ACC112 (cell line): ENCODE measurements around the gene KCNIP4.

Source experiments
- H2AFZ ChIP-seq: fragments of 200-600 bp; sonication (generic); one replicate; pipeline ENCODE4 v1.6.0; 2017; ENCODE audit warnings: antibody characterized with exemption, low read length; ENCODE audit not compliant: unreplicated experiment
- H3K27ac ChIP-seq: fragments of 200-600 bp; sonication (generic); 2 replicates; pipeline ENCODE4 v1.5.1; 2014; ENCODE audit warnings: low read depth, mild to moderate bottlenecking, antibody characterized with exemption, low read length, moderate library complexity
- H3K27me3 ChIP-seq: fragments of 200-600 bp; sonication (generic); 2 replicates; pipeline ENCODE4 v1.6.1; 2014; ENCODE audit warnings: mild to moderate bottlenecking, antibody characterized with exemption, low read length, moderate library complexity, mixed read lengths; ENCODE audit not compliant: insufficient read depth
- H3K36me3 ChIP-seq: fragments of 200-600 bp; sonication (generic); 2 replicates; pipeline ENCODE4 v1.6.1; 2016; ENCODE audit warnings: mild to moderate bottlenecking, antibody characterized with exemption, low read length, moderate library complexity, mixed read lengths; ENCODE audit not compliant: insufficient read depth
- H3K4me1 ChIP-seq: fragments of 200-600 bp; sonication (generic); one replicate; pipeline ENCODE4 v1.6.1; 2016; ENCODE audit warnings: low read length, mixed read lengths; ENCODE audit not compliant: insufficient read depth, unreplicated experiment, control insufficient read depth
- H3K4me3 ChIP-seq: fragments of 200-600 bp; sonication (generic); 2 replicates; pipeline ENCODE4 v1.5.1; 2014; ENCODE audit warnings: mild to moderate bottlenecking, low read depth, low read length
- H3K79me2 ChIP-seq: fragments of 200-600 bp; sonication (generic); one replicate; pipeline ENCODE4 v1.6.0; 2016; ENCODE audit warnings: low read length; ENCODE audit not compliant: control insufficient read depth, unreplicated experiment, insufficient read depth

Gene KCNIP4

GRCh38 chr4:21041708-21042107 is 906.9 kb downstream of the KCNIP4 start:
- Histone ChIP-seq H3K27ac (no peak overlapping the region), H3K4me3 (no peak overlapping the region), H3K79me2 (no peaks in the 10 kb centered on the region), H3K36me3 (no peaks in the 10 kb centered on the region), H2AFZ (no peak overlapping the region), H3K27me3 (no peaks in the 10 kb centered on the region), H3K4me1 (no peaks in the 10 kb centered on the region)

- Histone ChIP-seq H3K36me3 (no peaks in the 10 kb centered on the region), H3K4me1 (no peaks in the 10 kb centered on the region), H3K27ac (no peak overlapping the region), H3K4me3 (no peak overlapping the region), H2AFZ (no peak overlapping the region), H3K79me2 (no peaks in the 10 kb centered on the region), H3K27me3 (no peaks in the 10 kb centered on the region)
These were observed 913.8 kb downstream of the KCNIP4 start for GRCh38 chr4:21034728-21035127.

GRCh38 chr4:21032089-21032645 is 916.4 kb downstream of the KCNIP4 start:
- Histone ChIP-seq H3K27me3 (no peaks in the 10 kb centered on the region), H2AFZ (no peak overlapping the region), H3K36me3 (no peaks in the 10 kb centered on the region), H3K27ac (no peak overlapping the region), H3K79me2 (no peaks in the 10 kb centered on the region), H3K4me1 (no peaks in the 10 kb centered on the region), H3K4me3 (no peak overlapping the region)

- H3K36me3 ChIP-seq = no peaks in the 10 kb centered on the region
- no peaks in the 10 kb centered on the region for H3K79me2 ChIP-seq
- H3K4me3 ChIP-seq = no peak overlapping the region
- no peaks in the 10 kb centered on the region for H3K4me1 ChIP-seq
- H2AFZ ChIP-seq = no peak overlapping the region
- no peak overlapping the region for H3K27ac ChIP-seq
- no peaks in the 10 kb centered on the region for H3K27me3 ChIP-seq
These were observed 929.8 kb downstream of the KCNIP4 start for GRCh38 chr4:21018817-21019216.

GRCh38 chr4:21013501-21013900 is 935.1 kb downstream of the KCNIP4 start:
- Histone ChIP-seq H2AFZ (no peak overlapping the region), H3K27ac (no peak overlapping the region)

GRCh38 chr4:21012851-21013331 is 935.7 kb downstream of the KCNIP4 start:
- Histone ChIP-seq H3K4me1 (no peaks in the 10 kb centered on the region), H3K27ac (no peak overlapping the region)

More at GRCh38 chr4:21013501-21013900, 935.1 kb downstream of the KCNIP4 start:
- Histone ChIP-seq H3K4me1 (no peaks in the 10 kb centered on the region), H3K79me2 (no peaks in the 10 kb centered on the region), H3K36me3 (no peaks in the 10 kb centered on the region), H3K27me3 (no peaks in the 10 kb centered on the region), H3K4me3 (no peak overlapping the region)

GRCh38 chr4:21011106-21011505 is 937.5 kb downstream of the KCNIP4 start:
- no peaks in the 10 kb centered on the region for H3K27me3 ChIP-seq
- no peaks in the 10 kb centered on the region for H3K79me2 ChIP-seq
- H3K4me3 ChIP-seq = no peak overlapping the region
- H3K27ac ChIP-seq = no peak overlapping the region
- no peaks in the 10 kb centered on the region for H3K36me3 ChIP-seq
- no peaks in the 10 kb centered on the region for H3K4me1 ChIP-seq
- H2AFZ ChIP-seq = no peak overlapping the region

More at GRCh38 chr4:21012851-21013331, 935.7 kb downstream of the KCNIP4 start:
- Histone ChIP-seq H3K36me3 (no peaks in the 10 kb centered on the region), H2AFZ (no peak overlapping the region), H3K4me3 (no peak overlapping the region), H3K79me2 (no peaks in the 10 kb centered on the region), H3K27me3 (no peaks in the 10 kb centered on the region)

- Histone ChIP-seq H3K4me1 (no peaks in the 10 kb centered on the region), H2AFZ (no peak overlapping the region), H3K79me2 (no peaks in the 10 kb centered on the region), H3K36me3 (no peaks in the 10 kb centered on the region), H3K27ac (no peak overlapping the region), H3K27me3 (no peaks in the 10 kb centered on the region), H3K4me3 (no peak overlapping the region)
These were observed 938.6 kb downstream of the KCNIP4 start for GRCh38 chr4:21009956-21010355.

GRCh38 chr4:21005647-21006046 is 942.9 kb downstream of the KCNIP4 start:
- H3K36me3 ChIP-seq = no peaks in the 10 kb centered on the region
- H3K27me3 ChIP-seq = no peaks in the 10 kb centered on the region
- H3K4me1 ChIP-seq = no peaks in the 10 kb centered on the region
- no peak overlapping the region for H3K4me3 ChIP-seq
- no peak overlapping the region for H2AFZ ChIP-seq
- H3K27ac ChIP-seq = no peak overlapping the region
- H3K79me2 ChIP-seq = no peaks in the 10 kb centered on the region

GRCh38 chr4:21002976-21003375 is 945.6 kb downstream of the KCNIP4 start:
- H3K79me2 ChIP-seq = no peaks in the 10 kb centered on the region
- H2AFZ ChIP-seq = no peak overlapping the region
- H3K4me3 ChIP-seq = no peak overlapping the region
- H3K27me3 ChIP-seq = no peaks in the 10 kb centered on the region
- no peaks in the 10 kb centered on the region for H3K4me1 ChIP-seq
- no peak overlapping the region for H3K27ac ChIP-seq
- H3K36me3 ChIP-seq = no peaks in the 10 kb centered on the region

- no peak overlapping the region for H3K4me3 ChIP-seq
- no peak overlapping the region for H3K27ac ChIP-seq
- H2AFZ ChIP-seq = no peak overlapping the region
- H3K79me2 ChIP-seq = no peaks in the 10 kb centered on the region
- no peaks in the 10 kb centered on the region for H3K27me3 ChIP-seq
- H3K36me3 ChIP-seq = no peaks in the 10 kb centered on the region
- no peaks in the 10 kb centered on the region for H3K4me1 ChIP-seq
These were observed 946.3 kb downstream of the KCNIP4 start for GRCh38 chr4:21002286-21002685.
